ENCODE results near the gene CAMK2N1. TPM values are rescaled to one million over a fixed set of nuclear protein-coding genes. Genes with fewer than 3 reads are reported as not detected.
"Not testable (repeated sequence)": the region's sequence is repeated elsewhere in the genome, so short reads cannot be mapped to it uniquely, and the experiment has no call there.

Gene CAMK2N1
- polyA plus RNA-seq, 2 of the 4 experiments (the other 2 are of a cell fraction), result 49.7 to 56.4 TPM

- H3K27ac ChIP-seq, result no peak overlapping the region
- ChIA-PET CTCF (interaction anchor here (0.7 to 10.9 kb wide), 3 partner anchors 14 to 286 kb away, joined by 3 to 162 read pairs (median 4); no protein-coding TSS in a partner anchor), POLR2A (no interaction called here)
- no peaks in the 10 kb centered on the region for H3K9me3 ChIP-seq
- FAIRE-seq (no peak), DNase-seq (ENCODE audit: low read depth in 1 of 2, low spot score in 1 of 2) (no peak), ATAC-seq (no peak)
- no peak for TF ChIP-seq EHMT2 (IDR thresholded peaks at IDR 0.05; ENCODE audit: low read depth)
- H3K4me3 ChIP-seq, result no peak overlapping the region
- 78% methylated on average over 4 of the region's 7 CpGs for WGBS (ENCODE audit: missing lambda C conversion rate)
- no peak overlapping the region for H3K4me2 ChIP-seq
- peaks cover 16% of the 10 kb centered on the region for H3K4me1 ChIP-seq
Observed at GRCh38 chr1:20498116-20498515, 12.1 kb upstream of the CAMK2N1 start.

- Histone ChIP-seq H3K4me1 (peaks cover 16% of the 10 kb centered on the region), H3K9me3 (no peaks in the 10 kb centered on the region), H3K4me2 (no peak overlapping the region), H3K4me3 (no peak overlapping the region), H3K27ac (no peak overlapping the region)
- ChIA-PET POLR2A (no interaction called here), CTCF (interaction anchor here (1.5 to 10.9 kb wide), 2 partner anchors 14 to 285 kb away, joined by 4 to 162 read pairs; no protein-coding TSS in a partner anchor)
- no peak for FAIRE-seq
- WGBS (ENCODE audit: missing lambda C conversion rate), result 78% methylated on average over 6 of the region's 6 CpGs
- no peak for DNase-seq (ENCODE audit: low read depth in 1 of 2, low spot score in 1 of 2)
- ATAC-seq, result no peak
- TF ChIP-seq PHF8 (IDR thresholded peaks at IDR 0.05; ENCODE audit: borderline replicate concordance, low read depth), result no peak
- TF ChIP-seq ELK1 (IDR thresholded peaks at IDR 0.05; ENCODE audit: low read depth, low read length), result no peak
- TF ChIP-seq ZNF302 (CRISPR knock-in tag; IDR thresholded peaks at IDR 0.05), result no peak
- no peak for TF ChIP-seq EP300 (IDR thresholded peaks at IDR 0.05)
- TF ChIP-seq ZFP36 (IDR thresholded peaks at IDR 0.05; ENCODE audit: borderline replicate concordance, partially characterized antibody), result no peak
- no peak for TF ChIP-seq BCL3 (IDR thresholded peaks at IDR 0.05)
- no peak for TF ChIP-seq E2F6 (IDR thresholded peaks at IDR 0.05; ENCODE audit: borderline replicate concordance, low read depth)
- TF ChIP-seq FOXS1 (CRISPR knock-in tag; IDR thresholded peaks at IDR 0.05), result no peak
- no peak for TF ChIP-seq POLR2AphosphoS2 (conservative IDR thresholded peaks at IDR 0.05; ENCODE audit: low read length)
Observed at GRCh38 chr1:20497506-20497905, 11.5 kb upstream of the CAMK2N1 start.

- ATAC-seq; FAIRE-seq; H3K4me3 ChIP-seq; H3K4me2 ChIP-seq; POLR2A ChIA-PET; H3K9me3 ChIP-seq; H3K27ac ChIP-seq; DNase-seq (ENCODE audit: low read depth in 1 of 2, low spot score in 1 of 2): not testable (repeated sequence)
- CTCF ChIA-PET, result interaction anchor here (3.8 to 10.9 kb wide), 2 partner anchors 135 to 285 kb away, joined by 13 to 162 read pairs; no protein-coding TSS in a partner anchor
- peaks cover 16% of the 10 kb centered on the region for H3K4me1 ChIP-seq
- WGBS (ENCODE audit: missing lambda C conversion rate), result 90% methylated on average over 12 of the region's 12 CpGs
Observed at GRCh38 chr1:20496725-20497383, 10.8 kb upstream of the CAMK2N1 start.

- ATAC-seq (no peak), FAIRE-seq (no peak), DNase-seq (ENCODE audit: low read depth in 1 of 2, low spot score in 1 of 2) (no peak)
- ChIA-PET CTCF (interaction anchor here (3.8 to 10.9 kb wide), 4 partner anchors 12 to 284 kb away, joined by 13 to 162 read pairs (median 42); partner anchors contain the start of gene CAMK2N1), POLR2A (no interaction called here)
- H3K9me3 ChIP-seq, result no peaks in the 10 kb centered on the region
- WGBS (ENCODE audit: missing lambda C conversion rate), result 78% methylated on average over 8 of the region's 8 CpGs
- H3K4me2 ChIP-seq, result no peak overlapping the region
- H3K4me1 ChIP-seq, result peaks cover 16% of the 10 kb centered on the region
- TF ChIP-seq BCL3 (IDR thresholded peaks at IDR 0.05), result no peak
- TF ChIP-seq FOSL2 (IDR thresholded peaks at IDR 0.05), result no peak
- TF ChIP-seq FOSL2 (CRISPR knock-in tag; IDR thresholded peaks at IDR 0.05), result peak; percentile 28; the same call in 1 of the 2 replicates
- TF ChIP-seq JUNB (IDR thresholded peaks at IDR 0.05), result no peak
- no peak for TF ChIP-seq CBX8 (IDR thresholded peaks at IDR 0.05)
- no peak overlapping the region for H3K4me3 ChIP-seq
- no peak overlapping the region for H3K27ac ChIP-seq
Observed at GRCh38 chr1:20496241-20496661, 10.2 kb upstream of the CAMK2N1 start.

Data from A549 (cell line).